IMR-90 (cell line): ENCODE results near the gene RALGPS2. TPM values are rescaled to one million over a fixed set of nuclear protein-coding genes. Genes with fewer than 3 reads are reported as not detected.

Experiments used
- ATAC-seq: fragments of 200-7000 bp; cut with Tn5 transposase; 2 replicates; pipeline ENCODE4 v1.9.1; 2020; ENCODE audit warnings: low read depth, mild to moderate bottlenecking, moderate library complexity
- BruUV-seq: library from RNA; stranded (reverse); fragments of 400-500 nt; replicated peaks from 2 replicates; lab custom pipeline; 2021; lab: Mats Ljungman, UMichigan
- CTCF ChIA-PET: fragments of 300-600 bp; formaldehyde crosslinking; extraction: SDS; loops from one replicate; lab custom pipeline; 2021; ENCODE audit warnings: antibody characterized with exemption; lab: Yijun Ruan, JAX
- POLR2A ChIA-PET: fragments of 300-600 bp; sonication (Branson Sonifier 250); formaldehyde crosslinking; loops from one replicate; lab custom pipeline; 2022; ENCODE audit warnings: antibody characterized with exemption; ENCODE audit not compliant: unreplicated experiment; lab: Charles Lee
- DNase-seq: peaks from one replicate; pipeline ENCODE4 v3.0.0; 2013
- H2AFZ ChIP-seq: replicated peaks from 2 replicates; pipeline ENCODE3; 2013; ENCODE audit warnings: low read length, mild to moderate bottlenecking; ENCODE audit not compliant: poor library complexity
- H2AK5ac ChIP-seq: 2 replicates; pipeline ENCODE4 v1.6.1; 2013; ENCODE audit warnings: low read depth, low read length, inconsistent platforms
- H2AK9ac ChIP-seq: replicated peaks from 2 replicates; pipeline ENCODE3; 2013; ENCODE audit warnings: mild to moderate bottlenecking, low read depth, low read length, moderate library complexity; ENCODE audit not compliant: poor library complexity
- H2BK120ac ChIP-seq: 2 replicates; pipeline ENCODE4 v1.6.1; 2013; ENCODE audit warnings: low read depth, low read length, inconsistent platforms
- H2BK15ac ChIP-seq: 3 replicates; pipeline ENCODE4 v1.6.1; 2013; ENCODE audit warnings: low read depth, low read length, inconsistent platforms
- H2BK20ac ChIP-seq: 2 replicates; pipeline ENCODE4 v1.6.1; 2013; ENCODE audit warnings: low read depth, mild to moderate bottlenecking, inconsistent platforms, low read length, moderate library complexity
- H2BK5ac ChIP-seq: 2 replicates; pipeline ENCODE4 v1.6.1; 2013; ENCODE audit warnings: mild to moderate bottlenecking, low read depth, low read length, inconsistent platforms; ENCODE audit not compliant: poor library complexity, severe bottlenecking
- H3K14ac ChIP-seq: replicated peaks from 2 replicates; pipeline ENCODE4 v1.6.1; 2013; ENCODE audit warnings: low read depth, low read length, inconsistent platforms
- H3K18ac ChIP-seq: 2 replicates; pipeline ENCODE4 v1.6.1; 2013; ENCODE audit warnings: low read depth, low read length, control low read depth
- H3K23ac ChIP-seq: 2 replicates; pipeline ENCODE4 v1.6.1; 2013; ENCODE audit warnings: low read depth, low read length, inconsistent platforms
- H3K27ac ChIP-seq: 2 replicates; pipeline ENCODE4 v1.5.1; 2013; ENCODE audit warnings: mild to moderate bottlenecking, control low read depth, low read length; ENCODE audit not compliant: insufficient read depth
- H3K27me3 ChIP-seq: 2 replicates; pipeline ENCODE4 v1.6.1; 2013; ENCODE audit warnings: low read length; ENCODE audit not compliant: control insufficient read depth, insufficient read depth
- H3K36me3 ChIP-seq: 2 replicates; pipeline ENCODE4 v1.6.1; 2013; ENCODE audit warnings: low read length, mixed read lengths; ENCODE audit not compliant: control insufficient read depth, insufficient read depth
- H3K4ac ChIP-seq: 2 replicates; pipeline ENCODE4 v1.6.1; 2013; ENCODE audit warnings: low read depth, low read length, inconsistent platforms
- H3K4me1 ChIP-seq: 2 replicates; pipeline ENCODE4 v1.6.1; 2013; ENCODE audit warnings: low read length, mixed read lengths; ENCODE audit not compliant: control insufficient read depth, insufficient read depth
- H3K4me2 ChIP-seq: 2 replicates; pipeline ENCODE4 v1.6.1; 2013; ENCODE audit warnings: low read depth, mild to moderate bottlenecking, control low read depth, low read length, moderate library complexity
- H3K4me3 ChIP-seq: 2 replicates; pipeline ENCODE4 v1.5.1; 2013; ENCODE audit warnings: low read depth, mild to moderate bottlenecking, control low read depth, low read length, moderate library complexity; ENCODE audit not compliant: insufficient read depth
- H3K56ac ChIP-seq: 2 replicates; pipeline ENCODE4 v1.6.1; 2013; ENCODE audit warnings: low read length, inconsistent platforms; ENCODE audit not compliant: insufficient read depth; ENCODE audit errors: extremely low read depth
- H3K79me1 ChIP-seq, 2 experiments: 2 replicates each; pipeline ENCODE4 v1.6.1; 2013; ENCODE audit warnings: low read length in 2 of 2, inconsistent platforms in 1 of 2, low read depth in 1 of 2
- H3K9ac ChIP-seq: 2 replicates; pipeline ENCODE4 v1.6.1; 2013; ENCODE audit warnings: low read depth, low read length, control low read depth
- H3K9me1 ChIP-seq: 2 replicates; pipeline ENCODE4 v1.6.1; 2013; ENCODE audit warnings: low read length, inconsistent platforms; ENCODE audit not compliant: insufficient read depth
- H3K9me3 ChIP-seq: 2 replicates; pipeline ENCODE4 v1.6.1; 2013; ENCODE audit warnings: low read length; ENCODE audit not compliant: control insufficient read depth, insufficient read depth
- H4K20me1 ChIP-seq: 2 replicates; pipeline ENCODE4 v1.6.1; 2013; ENCODE audit warnings: low read length, inconsistent platforms; ENCODE audit not compliant: insufficient read depth
- H4K5ac ChIP-seq: 2 replicates; pipeline ENCODE4 v1.6.1; 2013; ENCODE audit warnings: mild to moderate bottlenecking, low read depth, low read length, control low read depth
- H4K8ac ChIP-seq, 2 experiments: 2 replicates each; pipeline ENCODE4 v1.6.1; 2013; ENCODE audit warnings: low read depth in 2 of 2, low read length in 2 of 2, control low read depth in 1 of 2, inconsistent platforms in 1 of 2
- H4K91ac ChIP-seq: 2 replicates; pipeline ENCODE4 v1.6.1; 2013; ENCODE audit warnings: low read depth, low read length, inconsistent platforms; ENCODE audit not compliant: insufficient read depth
- CHD1 ChIP-seq: IDR thresholded peaks from 2 replicates; pipeline ENCODE4 v1.6.1; 2012; ENCODE audit warnings: low read depth, low read length, improper control_type of control experiment
- MAFK ChIP-seq: IDR thresholded peaks from 2 replicates; pipeline ENCODE4 v1.6.1; 2012; ENCODE audit warnings: low read depth, low read length, improper control_type of control experiment
- MAZ ChIP-seq: IDR thresholded peaks from 2 replicates; pipeline ENCODE4 v1.6.1; 2012; ENCODE audit warnings: low read depth, mild to moderate bottlenecking, low read length, improper control_type of control experiment, moderate library complexity, borderline replicate concordance
- MXI1 ChIP-seq: IDR thresholded peaks from 2 replicates; pipeline ENCODE4 v1.6.1; 2012; ENCODE audit warnings: low read depth, mild to moderate bottlenecking, low read length, moderate library complexity, borderline replicate concordance
- POLR2A ChIP-seq: IDR thresholded peaks from 2 replicates; pipeline ENCODE4 v1.6.1; 2012; ENCODE audit warnings: mild to moderate bottlenecking, low read depth, low read length
- SMC3 ChIP-seq: fragments of 150-350 bp; IDR thresholded peaks from 2 replicates; pipeline ENCODE4 v1.6.1; 2016; ENCODE audit warnings: low read depth, mild to moderate bottlenecking, antibody characterized with exemption, low read length, moderate library complexity
- WGBS, 2 experiments: methylation state at CpG; one replicate each; pipeline versions ENCODE4 v1.1.5 to v1.1.7; 2013; ENCODE audit warnings: missing lambda C conversion rate in 2 of 2; ENCODE audit not compliant: insufficient read length in 1 of 2; ENCODE audit errors: extremely low coverage in 2 of 2; 5-methylcytosine and 5-hydroxymethylcytosine counted together
- dilution Hi-C: fragments of 300-500 bp; cut with HindIII; formaldehyde crosslinking; loops from one replicate; pipeline ENCODE4 v1.14.3; 2018; ENCODE audit warnings: low sequenced_read_pairs; ENCODE audit not compliant: unreplicated experiment
- in situ Hi-C: fragments of 300-500 bp; cut with MboI; formaldehyde crosslinking; loops from 3 replicates; pipeline ENCODE4 v1.14.3; 2019; ENCODE audit warnings: low sequenced_read_pairs, inconsistent platforms, mixed read lengths
- intact Hi-C: fragments of 100-400 bp; cut with micrococcal nuclease; formaldehyde crosslinking; loops from 2 replicates; pipeline ENCODE4 v1.10.0; 2022
- polyA plus RNA-seq, 3 experiments: library from polyadenylated mRNA; depleted of rRNA; stranded (reverse); fragments of >200 nt; gene quantifications; 2 replicates each; pipeline ENCODE4 v1.2.3, GENCODE V29; 2012; ENCODE audit warnings: low replicate concordance in 1 of 3
- total RNA-seq: library from RNA; depleted of rRNA; stranded (reverse); fragments of >200 nt; gene quantifications from 2 replicates; pipeline ENCODE4 v1.2.3, GENCODE V29; 2012
- TF ChIP-seq, protein P1 (sequence below): conservative IDR thresholded peaks from 2 replicates; pipeline ENCODE4 v1.5.1; 2012; ENCODE audit warnings: mild to moderate bottlenecking, low read depth, low read length, improper control_type of control experiment
- TF ChIP-seq, protein P2 (sequence below): fragments of 150-350 bp; IDR thresholded peaks from 2 replicates; pipeline ENCODE4 v1.6.1; 2017; ENCODE audit warnings: mild to moderate bottlenecking, antibody characterized with exemption, low read length, low read depth

The RALGPS2 gene
- total and polyA plus RNA-seq, 2 of the 4 experiments (the other 2 are of a cell fraction) = 13.8 to 148 TPM

DNA sequence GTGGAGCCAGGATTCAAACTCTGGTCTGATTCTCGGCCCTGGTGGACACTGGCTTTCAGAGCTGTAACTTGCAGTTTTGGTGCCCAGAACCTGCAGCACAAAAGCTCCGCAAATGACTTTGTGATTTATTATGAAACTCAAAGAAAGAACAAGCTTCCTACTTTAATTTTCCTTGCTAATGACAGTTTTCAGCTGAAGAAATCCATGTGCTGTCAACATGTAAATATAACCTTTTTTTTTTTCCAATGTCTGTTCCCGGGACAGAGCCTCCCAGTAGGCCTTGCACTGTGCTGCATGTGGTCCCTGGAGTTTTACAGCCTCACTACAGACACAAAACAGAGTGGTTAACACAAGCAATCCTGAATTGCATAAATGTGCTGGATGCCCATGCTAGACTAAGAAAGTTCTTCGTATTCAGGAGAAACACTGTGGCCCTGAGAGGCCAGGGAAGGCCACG is 208.1 kb downstream of the RALGPS2 start:
- H3K23ac ChIP-seq = no peak overlapping the region
- BruUV-seq = no TSS peak
- H3K9ac ChIP-seq = no peak overlapping the region
- no peak overlapping the region for H2BK120ac ChIP-seq
- no peak overlapping the region for H2BK5ac ChIP-seq
- ChIA-PET POLR2A (no interaction called here), CTCF (interaction anchor here (0.7 kb wide), 1 partner anchor 166 kb away, joined by 4 read pairs; no protein-coding TSS in a partner anchor)
- H3K9me1 ChIP-seq = peaks cover 6% of the 10 kb centered on the region; the same call in 1 of the 2 replicates
- no peak overlapping the region for H3K27ac ChIP-seq
- H4K91ac ChIP-seq = no peak overlapping the region
- no peak overlapping the region for H2AFZ ChIP-seq
- 93% methylated on average over 2 of the region's 5 CpGs; no CpG with 5 or more reads in 1 of the 2 experiments for WGBS, 2 experiments
- ATAC-seq (no peak), DNase-seq (no peak)
- H3K4me1 ChIP-seq = peaks cover 5% of the 10 kb centered on the region; the same call in 1 of the 2 replicates
- intact Hi-C loops (no loop called here), dilution Hi-C loops (no loop called here), in situ Hi-C loops (no loop called here)
- no peaks in the 10 kb centered on the region for H3K9me3 ChIP-seq
- H3K36me3 ChIP-seq = 0 out of 2 replicates have a peak, but pooled peaks cover 2% of the 10 kb centered on the region
- H3K14ac ChIP-seq = no peak overlapping the region
- no peak overlapping the region for H3K4me3 ChIP-seq
- TF ChIP-seq MAFK (no peak), CHD1 (no peak), MAZ (no peak), MXI1 (no peak), SMC3 (no peak), POLR2A (no peak)
- TF ChIP-seq, protein P1, sequence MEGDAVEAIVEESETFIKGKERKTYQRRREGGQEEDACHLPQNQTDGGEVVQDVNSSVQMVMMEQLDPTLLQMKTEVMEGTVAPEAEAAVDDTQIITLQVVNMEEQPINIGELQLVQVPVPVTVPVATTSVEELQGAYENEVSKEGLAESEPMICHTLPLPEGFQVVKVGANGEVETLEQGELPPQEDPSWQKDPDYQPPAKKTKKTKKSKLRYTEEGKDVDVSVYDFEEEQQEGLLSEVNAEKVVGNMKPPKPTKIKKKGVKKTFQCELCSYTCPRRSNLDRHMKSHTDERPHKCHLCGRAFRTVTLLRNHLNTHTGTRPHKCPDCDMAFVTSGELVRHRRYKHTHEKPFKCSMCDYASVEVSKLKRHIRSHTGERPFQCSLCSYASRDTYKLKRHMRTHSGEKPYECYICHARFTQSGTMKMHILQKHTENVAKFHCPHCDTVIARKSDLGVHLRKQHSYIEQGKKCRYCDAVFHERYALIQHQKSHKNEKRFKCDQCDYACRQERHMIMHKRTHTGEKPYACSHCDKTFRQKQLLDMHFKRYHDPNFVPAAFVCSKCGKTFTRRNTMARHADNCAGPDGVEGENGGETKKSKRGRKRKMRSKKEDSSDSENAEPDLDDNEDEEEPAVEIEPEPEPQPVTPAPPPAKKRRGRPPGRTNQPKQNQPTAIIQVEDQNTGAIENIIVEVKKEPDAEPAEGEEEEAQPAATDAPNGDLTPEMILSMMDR = no peak
- TF ChIP-seq, protein P2, sequence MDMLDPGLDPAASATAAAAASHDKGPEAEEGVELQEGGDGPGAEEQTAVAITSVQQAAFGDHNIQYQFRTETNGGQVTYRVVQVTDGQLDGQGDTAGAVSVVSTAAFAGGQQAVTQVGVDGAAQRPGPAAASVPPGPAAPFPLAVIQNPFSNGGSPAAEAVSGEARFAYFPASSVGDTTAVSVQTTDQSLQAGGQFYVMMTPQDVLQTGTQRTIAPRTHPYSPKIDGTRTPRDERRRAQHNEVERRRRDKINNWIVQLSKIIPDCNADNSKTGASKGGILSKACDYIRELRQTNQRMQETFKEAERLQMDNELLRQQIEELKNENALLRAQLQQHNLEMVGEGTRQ = no peak
- no peak overlapping the region for H3K56ac ChIP-seq
- H3K4me2 ChIP-seq = no peak overlapping the region
- no peak overlapping the region for H3K18ac ChIP-seq
- H2AK5ac ChIP-seq = no peak overlapping the region
- H4K20me1 ChIP-seq = no peaks in the 10 kb centered on the region
- H2BK20ac ChIP-seq = no peak overlapping the region
- H2BK15ac ChIP-seq = no peak overlapping the region
- no peak overlapping the region for H2AK9ac ChIP-seq
- H3K4ac ChIP-seq = no peak overlapping the region
- H3K27me3 ChIP-seq = no peaks in the 10 kb centered on the region
- H4K8ac ChIP-seq = no peak overlapping the region
- no peak overlapping the region for H4K5ac ChIP-seq
- no peaks in the 10 kb centered on the region for H3K79me1 ChIP-seq
